Neuronal stem cell (in vitro differentiated cells): ENCODE measurements around the gene ARHGEF17.

Source experiments
- DNase-seq: peaks from one replicate; pipeline ENCODE4 v3.0.0-alpha.2; 2013; ENCODE audit warnings: low spot score
- H2AFZ ChIP-seq: one replicate; pipeline ENCODE4 v1.6.1; 2013; ENCODE audit warnings: mild to moderate bottlenecking, low read length, inconsistent platforms
- H2AK5ac ChIP-seq: 2 replicates; pipeline ENCODE4 v1.6.1; 2013; ENCODE audit warnings: low read depth, mild to moderate bottlenecking, inconsistent platforms, low read length, moderate library complexity, mixed read lengths
- H2BK120ac ChIP-seq: 2 replicates; pipeline ENCODE4 v1.6.1; 2013; ENCODE audit warnings: low read depth, mild to moderate bottlenecking, inconsistent platforms, low read length, moderate library complexity, mixed read lengths
- H2BK12ac ChIP-seq: one replicate; pipeline ENCODE4 v1.6.1; 2013; ENCODE audit warnings: low read length, inconsistent platforms
- H2BK15ac ChIP-seq: 2 replicates; pipeline ENCODE4 v1.6.1; 2013; ENCODE audit warnings: mild to moderate bottlenecking, low read length, inconsistent platforms, mixed read lengths
- H2BK5ac ChIP-seq: one replicate; pipeline ENCODE4 v1.6.1; 2013; ENCODE audit warnings: inconsistent platforms, mild to moderate bottlenecking, low read length, moderate library complexity
- H3K14ac ChIP-seq: one replicate; pipeline ENCODE4 v1.6.1; 2013; ENCODE audit warnings: low read length, inconsistent platforms
- H3K18ac ChIP-seq: 2 replicates; pipeline ENCODE4 v1.6.1; 2013; ENCODE audit warnings: low read length, inconsistent platforms
- H3K23ac ChIP-seq: 2 replicates; pipeline ENCODE4 v1.6.1; 2013; ENCODE audit warnings: low read depth, mild to moderate bottlenecking, mixed read lengths, low read length, inconsistent platforms; ENCODE audit not compliant: poor library complexity
- H3K27ac ChIP-seq: replicated peaks from 3 replicates; pipeline ENCODE4 v1.5.1; 2013; ENCODE audit warnings: low read length, inconsistent platforms
- H3K27me3 ChIP-seq, 3 experiments: 2 replicates each; pipeline ENCODE4 v1.6.1; 2013; ENCODE audit warnings: low read length in 3 of 3, mild to moderate bottlenecking in 2 of 3, inconsistent platforms in 1 of 3, low read depth in 1 of 3, mixed read lengths in 1 of 3, moderate library complexity in 1 of 3; ENCODE audit not compliant: control insufficient read depth in 3 of 3, insufficient read depth in 3 of 3
- H3K36me3 ChIP-seq, 2 donors: replicated peaks in 1 of 2; 2 replicates each; pipeline ENCODE4 v1.6.1; 2013; ENCODE audit warnings: low read length in 2 of 2; ENCODE audit not compliant: control insufficient read depth in 2 of 2, insufficient read depth in 2 of 2
- H3K4ac ChIP-seq: 2 replicates; pipeline ENCODE4 v1.6.1; 2013; ENCODE audit warnings: inconsistent platforms, mild to moderate bottlenecking, low read length, moderate library complexity
- H3K4me1 ChIP-seq, 2 donors: 1 replicate in 1 of 2; 2 replicates in 1 of 2; pipeline ENCODE4 v1.6.1; 2013; ENCODE audit warnings: low read length in 2 of 2, low read depth in 1 of 2; ENCODE audit not compliant: control insufficient read depth in 2 of 2, insufficient read depth in 1 of 2
- H3K4me2 ChIP-seq: one replicate; pipeline ENCODE4 v1.6.1; 2013; ENCODE audit warnings: mild to moderate bottlenecking, low read length, inconsistent platforms; ENCODE audit not compliant: insufficient read depth, poor library complexity, severe bottlenecking
- H3K4me3 ChIP-seq, 2 donors: 2 replicates each; pipeline ENCODE4 v1.5.1; 2013; ENCODE audit warnings: low read length in 2 of 2, mild to moderate bottlenecking in 2 of 2, inconsistent platforms in 1 of 2, moderate library complexity in 1 of 2
- H3K79me1 ChIP-seq: one replicate; pipeline ENCODE4 v1.6.1; 2013; ENCODE audit warnings: low read depth, mild to moderate bottlenecking, inconsistent platforms, low read length, moderate library complexity
- H3K9ac ChIP-seq: one replicate; pipeline ENCODE4 v1.6.1; 2013; ENCODE audit warnings: mild to moderate bottlenecking, low read depth, low read length, inconsistent platforms; ENCODE audit not compliant: poor library complexity
- H3K9me3 ChIP-seq, 2 donors: replicated peaks in 1 of 2; 2 replicates each; pipeline versions ENCODE3 to v1.6.1; 2013; ENCODE audit warnings: low read length in 2 of 2, mild to moderate bottlenecking in 2 of 2, inconsistent platforms in 1 of 2, low read depth in 1 of 2, mixed read lengths in 1 of 2, moderate library complexity in 1 of 2; ENCODE audit not compliant: control insufficient read depth in 2 of 2, insufficient read depth in 1 of 2
- H4K8ac ChIP-seq: one replicate; pipeline ENCODE4 v1.6.1; 2013; ENCODE audit warnings: low read depth, mild to moderate bottlenecking, inconsistent platforms, low read length, moderate library complexity
- H4K91ac ChIP-seq: one replicate; pipeline ENCODE4 v1.6.1; 2013; ENCODE audit warnings: low read length, low read depth, mild to moderate bottlenecking, inconsistent platforms; ENCODE audit not compliant: poor library complexity
- WGBS, 2 donors: extraction: QIAGEN DNeasy Blood & Tissue Kit; methylation state at CpG; one replicate each; pipeline ENCODE4 v1.1.7; 2013; ENCODE audit warnings: missing lambda C conversion rate in 2 of 2, mixed read lengths in 1 of 2; ENCODE audit not compliant: insufficient read length in 2 of 2, insufficient replicate concordance in 1 of 2; ENCODE audit errors: extremely low coverage in 2 of 2; 5-methylcytosine and 5-hydroxymethylcytosine counted together

ARHGEF17 gene

DNA sequence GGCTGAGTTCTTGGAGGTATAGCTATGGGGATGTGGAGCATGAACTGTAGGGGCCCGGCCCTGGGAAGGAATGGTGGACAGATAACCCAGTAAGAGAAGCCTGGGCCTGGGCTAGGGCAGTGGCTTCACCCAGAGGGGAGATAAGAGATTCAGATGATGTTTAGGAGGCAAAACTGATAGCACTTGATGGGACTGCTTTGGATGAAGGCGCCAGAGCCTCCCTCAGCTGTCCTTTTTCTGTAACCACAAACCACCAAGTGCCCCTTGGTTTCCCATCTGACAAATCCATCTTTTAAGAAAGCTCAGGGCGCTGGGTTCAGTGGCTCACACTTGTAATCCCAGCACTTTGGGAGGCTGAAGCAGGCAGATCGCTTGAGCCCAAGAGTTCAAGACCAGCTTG is 91.6 kb downstream of the ARHGEF17 start:
- H2BK12ac ChIP-seq: no peak overlapping the region
- H3K79me1 ChIP-seq: peaks cover 2% of the 10 kb centered on the region
- no peak overlapping the region for H2BK15ac ChIP-seq
- H3K9ac ChIP-seq: no peak overlapping the region
- H2BK120ac ChIP-seq: no peak overlapping the region
- no peak overlapping the region for H2BK5ac ChIP-seq
- no peak overlapping the region for H3K4me2 ChIP-seq
- no peak overlapping the region for H3K4me3 ChIP-seq
- H3K4me1 ChIP-seq: peaks cover 0 to 12% of the 10 kb centered on the region in 2 donors
- DNase-seq: no peak
- no peaks in the 10 kb centered on the region for H3K27me3 ChIP-seq
- no peak overlapping the region for H3K18ac ChIP-seq
- WGBS, 2 donors: no CpG with 5 or more reads among the region's 4 CpGs
- H3K23ac ChIP-seq: no peak overlapping the region
- no peak overlapping the region for H2AK5ac ChIP-seq
- H4K91ac ChIP-seq: no peak overlapping the region
- H3K9me3 ChIP-seq: no peaks in the 10 kb centered on the region
- no peak overlapping the region for H2AFZ ChIP-seq
- H3K27ac ChIP-seq: no peak overlapping the region
- H4K8ac ChIP-seq: no peak overlapping the region
- no peak overlapping the region for H3K4ac ChIP-seq
- H3K14ac ChIP-seq: no peak overlapping the region
- peaks cover 6 to 53% of the 10 kb centered on the region in 2 donors for H3K36me3 ChIP-seq

GRCh38 chr11:73400293-73400692 is 92.2 kb downstream of the ARHGEF17 start:
- H3K4me1 ChIP-seq: peaks cover 0 to 12% of the 10 kb centered on the region in 2 donors
- no peak for DNase-seq
- no CpG with 5 or more reads among the region's 6 CpGs for WGBS, 2 donors

DNA sequence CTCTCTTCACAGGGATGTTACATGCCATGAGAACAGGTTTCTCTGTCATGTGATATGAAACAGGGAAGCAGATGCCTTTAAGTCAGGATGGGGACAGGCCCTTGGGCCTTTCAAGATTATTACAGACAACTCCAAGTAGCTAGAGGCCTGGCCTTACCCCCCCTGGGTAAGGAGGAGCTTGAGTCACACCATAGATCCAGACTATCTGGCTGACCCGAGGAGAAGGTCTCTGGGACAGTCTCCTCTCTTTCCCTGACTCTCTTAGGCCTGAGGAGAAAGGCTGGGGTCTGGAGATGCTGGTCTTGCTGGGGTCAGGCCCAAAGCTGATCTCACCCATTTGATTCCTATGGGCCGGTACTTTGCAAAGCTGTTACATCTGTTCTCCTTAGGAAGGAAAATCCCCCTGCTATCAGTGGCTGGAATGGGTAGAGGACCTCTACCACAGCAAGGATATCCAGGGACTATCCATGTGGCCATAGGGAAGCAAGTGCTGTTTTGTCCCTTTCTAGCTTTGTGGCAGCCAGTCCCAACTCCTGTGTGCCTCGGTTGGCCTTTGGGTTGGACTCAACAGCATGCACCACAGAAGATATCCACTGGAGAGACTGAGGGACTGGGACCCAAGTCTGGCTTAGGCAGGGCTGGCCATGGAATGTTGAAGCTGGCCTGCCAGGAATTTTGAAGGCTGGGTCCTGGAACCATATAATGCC is 93.3 kb downstream of the ARHGEF17 start:
- Histone ChIP-seq H4K91ac (no peak overlapping the region), H2BK5ac (no peak overlapping the region), H3K27ac (no peak overlapping the region), H2BK120ac (no peak overlapping the region), H2AK5ac (no peak overlapping the region), H4K8ac (no peak overlapping the region), H2BK15ac (no peak overlapping the region), H2AFZ (no peak overlapping the region), H3K9me3 (no peaks in the 10 kb centered on the region), H3K79me1 (no peaks in the 10 kb centered on the region), H3K4me1 (peaks cover 0 to 14% of the 10 kb centered on the region in 2 donors), H3K36me3 (peaks cover 10 to 53% of the 10 kb centered on the region in 2 donors), H3K14ac (no peak overlapping the region), H3K4ac (no peak overlapping the region), H2BK12ac (no peak overlapping the region), H3K27me3 (no peaks in the 10 kb centered on the region), H3K23ac (no peak overlapping the region), H3K18ac (peak overlapping the region; percentile 4), H3K9ac (no peak overlapping the region), H3K4me3 (no peak overlapping the region), H3K4me2 (no peak overlapping the region)
- no peak for DNase-seq
- WGBS, 2 donors: no CpG with 5 or more reads among the region's 3 CpGs

More at GRCh38 chr11:73400293-73400692, 92.2 kb downstream of the ARHGEF17 start:
- H4K91ac ChIP-seq: no peak overlapping the region
- no peaks in the 10 kb centered on the region for H3K9me3 ChIP-seq
- H3K23ac ChIP-seq: no peak overlapping the region
- no peak overlapping the region for H4K8ac ChIP-seq
- H3K79me1 ChIP-seq: no peaks in the 10 kb centered on the region
- H3K14ac ChIP-seq: no peak overlapping the region
- no peaks in the 10 kb centered on the region for H3K27me3 ChIP-seq
- no peak overlapping the region for H2BK5ac ChIP-seq
- H3K4me2 ChIP-seq: no peak overlapping the region
- H2AFZ ChIP-seq: no peak overlapping the region
- no peak overlapping the region for H2AK5ac ChIP-seq
- no peak overlapping the region for H3K18ac ChIP-seq
- peak overlapping the region; percentile 2 for H3K27ac ChIP-seq
- H3K4ac ChIP-seq: no peak overlapping the region
- no peak overlapping the region for H3K4me3 ChIP-seq
- no peak overlapping the region for H2BK12ac ChIP-seq
- no peak overlapping the region for H3K9ac ChIP-seq
- peaks cover 5 to 53% of the 10 kb centered on the region in 2 donors for H3K36me3 ChIP-seq
- no peak overlapping the region for H2BK120ac ChIP-seq
- no peak overlapping the region for H2BK15ac ChIP-seq

- H3K4me3 ChIP-seq: no peak overlapping the region
- peaks cover 0 to 14% of the 10 kb centered on the region in 2 donors for H3K4me1 ChIP-seq
- H3K23ac ChIP-seq: no peak overlapping the region
- H3K9me3 ChIP-seq: no peaks in the 10 kb centered on the region
- no peak overlapping the region for H3K14ac ChIP-seq
- WGBS, 2 donors: no CpG with 5 or more reads among the region's 15 CpGs
- H2AK5ac ChIP-seq: no peak overlapping the region
- no peak overlapping the region for H4K91ac ChIP-seq
- no peaks in the 10 kb centered on the region for H3K79me1 ChIP-seq
- no peak overlapping the region for H2BK12ac ChIP-seq
- H3K27ac ChIP-seq: peak overlapping the region; percentile 11
- H3K9ac ChIP-seq: no peak overlapping the region
- H3K36me3 ChIP-seq: peaks cover 11 to 54% of the 10 kb centered on the region in 2 donors
- no peak overlapping the region for H3K18ac ChIP-seq
- no peak overlapping the region for H2BK15ac ChIP-seq
- DNase-seq: no peak
- no peak overlapping the region for H2BK5ac ChIP-seq
- H3K4me2 ChIP-seq: no peak overlapping the region
- H3K4ac ChIP-seq: no peak overlapping the region
- H3K27me3 ChIP-seq: no peaks in the 10 kb centered on the region
- H4K8ac ChIP-seq: no peak overlapping the region
- H2BK120ac ChIP-seq: no peak overlapping the region
- H2AFZ ChIP-seq: no peak overlapping the region
Observed at GRCh38 chr11:73401924-73402833, 94.1 kb downstream of the ARHGEF17 start.
